ENCODE measurements around the gene BMP7.
"Not testable (repeated sequence)": the region's sequence is repeated elsewhere in the genome, so short reads cannot be mapped to it uniquely, and the experiment has no call there.

Gene BMP7

GRCh38 chr20:57163041-57163440 is 103.4 kb downstream of the BMP7 start:
- FAIRE-seq: no peak

GRCh38 chr20:57162362-57162652 is 104.1 kb downstream of the BMP7 start:
- FAIRE-seq: no peak

- no peak for FAIRE-seq
Observed at GRCh38 chr20:57161478-57162361, 104.7 kb downstream of the BMP7 start.

GRCh38 chr20:57160985-57161384 is 105.5 kb downstream of the BMP7 start:
- FAIRE-seq: no peak

GRCh38 chr20:57159945-57160610 is 106.4 kb downstream of the BMP7 start:
- FAIRE-seq: no peak

GRCh38 chr20:57159193-57159851 is 107.1 kb downstream of the BMP7 start:
- no peak for FAIRE-seq

- no peak for FAIRE-seq
Observed at GRCh38 chr20:57158474-57158873, 108.0 kb downstream of the BMP7 start.

- FAIRE-seq: not testable (repeated sequence)
Observed at GRCh38 chr20:57157787-57158186, 108.7 kb downstream of the BMP7 start.

GRCh38 chr20:57157106-57157691 is 109.2 kb downstream of the BMP7 start:
- no peak for FAIRE-seq

- FAIRE-seq: no peak
Observed at GRCh38 chr20:57156011-57156729, 110.3 kb downstream of the BMP7 start.

- FAIRE-seq: no peak
Observed at GRCh38 chr20:57155415-57155814, 111.0 kb downstream of the BMP7 start.

- no peak for FAIRE-seq
Observed at GRCh38 chr20:57153238-57153905, 113.1 kb downstream of the BMP7 start.

GRCh38 chr20:57152557-57152956 is 113.9 kb downstream of the BMP7 start:
- FAIRE-seq: no peak

GRCh38 chr20:57150559-57150958 is 115.9 kb downstream of the BMP7 start:
- FAIRE-seq: no peak

- FAIRE-seq: no peak
Observed at GRCh38 chr20:57148263-57148662, 118.2 kb downstream of the BMP7 start.

- FAIRE-seq: no peak
Observed at GRCh38 chr20:57147185-57147584, 119.3 kb downstream of the BMP7 start.

- no peak for FAIRE-seq
Observed at GRCh38 chr20:57146155-57146554, 120.3 kb downstream of the BMP7 start.

- FAIRE-seq: no peak
Observed at GRCh38 chr20:57145089-57145631, 121.3 kb downstream of the BMP7 start.

GRCh38 chr20:57143173-57143572 is 123.3 kb downstream of the BMP7 start:
- no peak for FAIRE-seq

- FAIRE-seq: no peak
Observed at GRCh38 chr20:57142667-57143066, 123.8 kb downstream of the BMP7 start.

GRCh38 chr20:57141492-57141891 is 124.9 kb downstream of the BMP7 start:
- FAIRE-seq: no peak

GRCh38 chr20:57140416-57140965 is 126.0 kb downstream of the BMP7 start:
- no peak for FAIRE-seq
